B cell (primary cell): ENCODE results near the gene WDR27. TPM values are rescaled to one million over a fixed set of nuclear protein-coding genes. Genes with fewer than 3 reads are reported as not detected.

Experiments
- ATAC-seq: fragments of 200-7000 bp; cut with Tn5 transposase; one replicate; pipeline ENCODE4 v1.10.0; 2021; ENCODE audit warnings: low read depth, mild to moderate bottlenecking, moderate number of reproducible peaks, moderate library complexity
- CTCF ChIA-PET: fragments of 350-600 bp; sonication (Branson Sonifier 250); formaldehyde crosslinking; loops from one replicate; lab custom pipeline; 2021; ENCODE audit warnings: antibody characterized with exemption, inconsistent platforms; lab: Charles Lee
- POLR2A ChIA-PET: fragments of 350-600 bp; sonication (Branson Sonifier 250); formaldehyde crosslinking; loops from one replicate; lab custom pipeline; 2021; ENCODE audit warnings: antibody characterized with exemption; lab: Charles Lee
- DNase-seq: peaks from one replicate; pipeline ENCODE4 v3.0.0; 2013
- H2AFZ ChIP-seq: 2 replicates; pipeline ENCODE4 v1.6.1; 2012; ENCODE audit warnings: mild to moderate bottlenecking, low read depth, low read length; ENCODE audit not compliant: insufficient read depth, poor library complexity, severe bottlenecking
- H3K27ac ChIP-seq, 2 donors: 1 replicate in 1 of 2; 2 replicates in 1 of 2; pipeline ENCODE4 v1.5.1; 2012 to 2013; ENCODE audit warnings: low read length in 2 of 2, mild to moderate bottlenecking in 2 of 2, moderate library complexity in 1 of 2
- H3K27me3 ChIP-seq, 4 experiments: fragments of 200-600 bp in 1 of 4; sonication (generic) in 1 of 4; replicated peaks in 1 of 4; 1 replicate in 2 of 4; 2 replicates in 2 of 4; pipeline versions ENCODE4 v1.6.1 to v1.7.0; 2013 to 2016; ENCODE audit warnings: low read length in 3 of 4, mild to moderate bottlenecking in 2 of 4, mixed read lengths in 1 of 4, moderate library complexity in 1 of 4; ENCODE audit not compliant: insufficient read depth in 4 of 4, control insufficient read depth in 3 of 4; ENCODE audit errors: control extremely low read depth in 1 of 4
- H3K36me3 ChIP-seq, 2 experiments: replicated peaks in 1 of 2; 1 replicate in 1 of 2; 2 replicates in 1 of 2; pipeline versions ENCODE4 v1.6.1 to v1.7.1; 2013; ENCODE audit warnings: low read length in 1 of 2; ENCODE audit not compliant: insufficient read depth in 2 of 2, control insufficient read depth in 1 of 2; ENCODE audit errors: control extremely low read depth in 1 of 2, extremely low read depth in 1 of 2
- H3K4me1 ChIP-seq, 2 donors: fragments of 200-600 bp in 1 of 2; sonication (generic) in 1 of 2; 1 replicate in 1 of 2; 2 replicates in 1 of 2; pipeline versions ENCODE4 v1.5.1 to v1.6.1; 2013 to 2017; ENCODE audit warnings: low read length in 2 of 2; ENCODE audit not compliant: control insufficient read depth in 2 of 2, insufficient read depth in 2 of 2
- H3K4me2 ChIP-seq: replicated peaks from 2 replicates; pipeline ENCODE3; 2012; ENCODE audit warnings: mild to moderate bottlenecking, low read depth, low read length; ENCODE audit not compliant: poor library complexity, severe bottlenecking
- H3K4me3 ChIP-seq, 5 experiments: fragments of 200-600 bp in 1 of 5; sonication (generic) in 1 of 5; 1 replicate in 3 of 5; 2 replicates in 2 of 5; pipeline versions ENCODE4 v1.5.1 to v1.7.0; 2011 to 2016; ENCODE audit warnings: low read length in 4 of 5, mild to moderate bottlenecking in 4 of 5, low read depth in 2 of 5, control low read depth in 1 of 5, moderate library complexity in 1 of 5; ENCODE audit not compliant: insufficient read depth in 1 of 5; ENCODE audit errors: control extremely low read depth in 1 of 5, extremely low read depth in 1 of 5
- H3K79me2 ChIP-seq: fragments of 200-600 bp; sonication (generic); one replicate; pipeline ENCODE4 v1.6.0; 2016; ENCODE audit warnings: low read length; ENCODE audit not compliant: control insufficient read depth, insufficient read depth
- H3K9ac ChIP-seq: fragments of 200-600 bp; sonication (generic); 2 replicates; pipeline ENCODE4 v1.6.1; 2017; ENCODE audit warnings: mild to moderate bottlenecking, low read length, moderate library complexity
- H3K9me3 ChIP-seq, 3 donors: one replicate each; pipeline versions ENCODE4 v1.6.1 to v1.7.1; 2013; ENCODE audit warnings: low read length in 2 of 3; ENCODE audit not compliant: control insufficient read depth in 2 of 3, insufficient read depth in 1 of 3; ENCODE audit errors: control extremely low read depth in 1 of 3
- H4K20me1 ChIP-seq: 2 replicates; pipeline ENCODE4 v1.6.0; 2012; ENCODE audit warnings: mild to moderate bottlenecking, low read length; ENCODE audit not compliant: insufficient read depth, control insufficient read depth, poor library complexity, severe bottlenecking
- H3K27ac Mint-ChIP-seq: one replicate; pipeline ENCODE4 v1.8.0; 2021; ENCODE audit warnings: mixed read lengths
- H3K27me3 Mint-ChIP-seq: one replicate; pipeline ENCODE4 v1.8.0; 2021; ENCODE audit warnings: mixed read lengths
- H3K4me1 Mint-ChIP-seq: one replicate; pipeline ENCODE4 v1.8.0; 2021; ENCODE audit warnings: mixed read lengths
- H3K4me3 Mint-ChIP-seq: one replicate; pipeline ENCODE4 v1.8.0; 2021; ENCODE audit warnings: mixed read lengths
- H3K9me3 Mint-ChIP-seq: one replicate; pipeline ENCODE4 v1.8.0; 2022; ENCODE audit warnings: mixed read lengths; ENCODE audit not compliant: insufficient read depth
- CTCF ChIP-seq: fragments of 200-600 bp; IDR thresholded peaks from one replicate; pipeline ENCODE4 v1.8.0; 2022; ENCODE audit warnings: antibody characterized with exemption, mild to moderate bottlenecking
- EZH2 ChIP-seq: IDR thresholded peaks from 2 replicates; pipeline ENCODE4 v1.6.1; 2012; ENCODE audit warnings: borderline replicate concordance, low read depth, mild to moderate bottlenecking, moderate library complexity, low read length; ENCODE audit not compliant: insufficient read depth, poor library complexity, severe bottlenecking
- WGBS: methylation state at CpG from one replicate; pipeline ENCODE4 v1.1.5; 2013; ENCODE audit warnings: missing lambda C conversion rate; ENCODE audit not compliant: insufficient coverage; 5-methylcytosine and 5-hydroxymethylcytosine counted together
- intact Hi-C: fragments of 100-400 bp; cut with micrococcal nuclease; formaldehyde crosslinking; loops from one replicate; pipeline ENCODE4 v1.10.0; 2022
- polyA plus RNA-seq: library from polyadenylated mRNA; depleted of rRNA; stranded (reverse); fragments of >200 nt; gene quantifications from 2 replicates; pipeline ENCODE4 v1.2.3, GENCODE V29; 2012
- total RNA-seq, 2 donors: library from RNA; stranded (reverse); fragments of 120-200 nt in 1 of 2; gene quantifications; 1 replicate in 1 of 2; 2 replicates in 1 of 2; pipeline versions ENCODE4 v1.2.3 to v1.2.4, GENCODE V29; 2013 to 2022

WDR27 gene
- total and polyA plus RNA-seq, 2 donors (not counting 1 experiment from before 2014, with no cell fraction given) = 64.3 to 86.3 TPM

- POLR2A ChIA-PET = no interaction called here
- Histone ChIP-seq H4K20me1 (no peaks in the 10 kb centered on the region), H2AFZ (no peak overlapping the region), H3K4me1 (no peaks in the 10 kb centered on the region), H3K36me3 (no peaks in the 10 kb centered on the region), H3K27me3 (no peaks in the 10 kb centered on the region), H3K27ac (no peak overlapping the region), H3K4me3 (no peak overlapping the region), H3K9me3 (no peaks in the 10 kb centered on the region), H3K79me2 (no peaks in the 10 kb centered on the region), H3K9ac (no peak overlapping the region), H3K4me2 (no peak overlapping the region)
- Mint-ChIP-seq H3K4me3 (no peak overlapping the region), H3K4me1 (no peaks in the 10 kb centered on the region), H3K27ac (no peak overlapping the region), H3K9me3 (peaks cover 3% of the 10 kb centered on the region), H3K27me3 (no peaks in the 10 kb centered on the region)
- TF ChIP-seq CTCF (no peak), EZH2 (no peak)
- intact Hi-C loops = no loop called here
- WGBS = no CpG with 5 or more reads among the region's 1 CpG
- CTCF ChIA-PET = no interaction called here
- ATAC-seq (no peak), DNase-seq (no peak)
Observed at GRCh38 chr6:169527306-169527705, 174.5 kb downstream of the WDR27 start.

GRCh38 chr6:169521825-169522224 lies 180.0 kb downstream of the WDR27 start:
- no peak overlapping the region for H3K9ac ChIP-seq
- CTCF ChIA-PET = no interaction called here

More at GRCh38 chr6:169521825-169522224, 180.0 kb downstream of the WDR27 start:
- Histone ChIP-seq H2AFZ (no peak overlapping the region), H3K79me2 (no peaks in the 10 kb centered on the region), H3K27me3 (no peaks in the 10 kb centered on the region), H3K9me3 (peaks cover 0 to 12% (median 12%) of the 10 kb centered on the region in 3 donors), H3K4me3 (no peak overlapping the region), H3K36me3 (no peaks in the 10 kb centered on the region), H3K4me1 (no peaks in the 10 kb centered on the region), H4K20me1 (no peaks in the 10 kb centered on the region), H3K4me2 (no peak overlapping the region), H3K27ac (no peak overlapping the region)
- H3K27me3 Mint-ChIP-seq = no peaks in the 10 kb centered on the region
- ATAC-seq (no peak), DNase-seq (no peak)
- H3K9me3 Mint-ChIP-seq = peaks cover 13% of the 10 kb centered on the region
- no peak overlapping the region for H3K4me3 Mint-ChIP-seq
- no peak overlapping the region for H3K27ac Mint-ChIP-seq
- intact Hi-C loops = no loop called here
- POLR2A ChIA-PET = no interaction called here
- TF ChIP-seq EZH2 (no peak), CTCF (no peak)
- no peaks in the 10 kb centered on the region for H3K4me1 Mint-ChIP-seq
